Right atrium auricular region (tissue), 2 donors: Measurements from ENCODE around the gene RGMB. TPM values are rescaled to one million over a fixed set of nuclear protein-coding genes. Genes with fewer than 3 reads are reported as not detected.

Experiments used
- DNase-seq: peaks from one replicate; pipeline ENCODE4 v3.0.0-alpha.2; 2019; ENCODE audit warnings: low spot score
- H3K27ac ChIP-seq, 2 donors: fragments of 200-600 bp; sonication (generic); 1 replicate in 1 of 2; 2 replicates in 1 of 2; pipeline ENCODE4 v1.5.1; 2016 to 2019
- H3K27me3 ChIP-seq, 2 donors: fragments of 200-600 bp; sonication (generic); one replicate each; pipeline versions ENCODE4 v1.5.1 to v1.6.0; 2017 to 2019
- H3K36me3 ChIP-seq: fragments of 200-600 bp; sonication (generic); one replicate; pipeline ENCODE4 v1.5.1; 2016
- H3K4me1 ChIP-seq, 2 donors: fragments of 200-600 bp; sonication (generic); one replicate each; pipeline versions ENCODE4 v1.5.1 to v1.6.0; 2017 to 2019
- H3K4me3 ChIP-seq, 2 donors: fragments of 200-600 bp; sonication (generic); 1 replicate in 1 of 2; 2 replicates in 1 of 2; pipeline ENCODE4 v1.5.1; 2017 to 2019; ENCODE audit warnings: mild to moderate bottlenecking in 1 of 2, moderate library complexity in 1 of 2
- H3K9me3 ChIP-seq, 2 donors: fragments of 200-600 bp; sonication (generic); one replicate each; pipeline ENCODE4 v1.5.1; 2019
- total RNA-seq, 2 donors: library from RNA; depleted of rRNA; stranded (reverse); fragments of >200 nt; gene quantifications; one replicate each; pipeline ENCODE4 v1.1.0, GENCODE V29; 2016
- TF ChIP-seq, protein P1 (sequence below), 2 donors: fragments of 200-600 bp; sonication (generic); IDR thresholded peaks; one replicate each; pipeline ENCODE4 v1.5.1; 2019; ENCODE audit warnings: antibody characterized with exemption in 2 of 2

Gene RGMB
- total RNA-seq, 2 donors from 2014 or later, result 18.2 to 25.4 TPM

DNA sequence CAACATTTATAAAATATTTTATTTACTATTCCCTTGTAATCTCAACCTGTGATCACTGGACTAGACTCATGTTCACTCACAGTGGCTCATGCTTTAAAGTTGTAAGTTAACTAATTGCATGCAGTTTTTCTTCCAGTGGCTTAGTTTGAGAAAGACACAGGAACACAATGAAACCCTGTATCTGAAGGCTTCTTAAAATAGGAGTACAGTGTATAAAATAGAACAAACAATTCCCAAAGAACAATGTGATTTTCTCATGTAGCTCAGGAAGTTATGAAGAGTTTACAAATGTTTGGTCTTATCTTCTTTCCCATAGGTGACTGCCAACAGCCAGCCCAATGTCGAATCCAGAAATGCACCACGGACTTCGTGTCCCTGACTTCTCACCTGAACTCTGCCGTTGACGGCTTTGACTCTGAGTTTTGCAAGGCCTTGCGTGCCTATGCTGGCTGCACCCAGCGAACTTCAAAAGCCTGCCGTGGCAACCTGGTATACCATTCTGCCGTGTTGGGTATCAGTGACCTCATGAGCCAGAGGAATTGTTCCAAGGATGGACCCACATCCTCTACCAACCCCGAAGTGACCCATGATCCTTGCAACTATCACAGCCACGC is 5.9 kb downstream of the RGMB start:
- no peak for DNase-seq
- Histone ChIP-seq H3K27me3 (no peaks in the 10 kb centered on the region), H3K4me1 (peaks cover 0 to 33% of the 10 kb centered on the region in 2 donors), H3K27ac (no peak overlapping the region), H3K9me3 (no peaks in the 10 kb centered on the region), H3K4me3 (no peak overlapping the region), H3K36me3 (peaks cover 6% of the 10 kb centered on the region)
- TF ChIP-seq, protein P1, sequence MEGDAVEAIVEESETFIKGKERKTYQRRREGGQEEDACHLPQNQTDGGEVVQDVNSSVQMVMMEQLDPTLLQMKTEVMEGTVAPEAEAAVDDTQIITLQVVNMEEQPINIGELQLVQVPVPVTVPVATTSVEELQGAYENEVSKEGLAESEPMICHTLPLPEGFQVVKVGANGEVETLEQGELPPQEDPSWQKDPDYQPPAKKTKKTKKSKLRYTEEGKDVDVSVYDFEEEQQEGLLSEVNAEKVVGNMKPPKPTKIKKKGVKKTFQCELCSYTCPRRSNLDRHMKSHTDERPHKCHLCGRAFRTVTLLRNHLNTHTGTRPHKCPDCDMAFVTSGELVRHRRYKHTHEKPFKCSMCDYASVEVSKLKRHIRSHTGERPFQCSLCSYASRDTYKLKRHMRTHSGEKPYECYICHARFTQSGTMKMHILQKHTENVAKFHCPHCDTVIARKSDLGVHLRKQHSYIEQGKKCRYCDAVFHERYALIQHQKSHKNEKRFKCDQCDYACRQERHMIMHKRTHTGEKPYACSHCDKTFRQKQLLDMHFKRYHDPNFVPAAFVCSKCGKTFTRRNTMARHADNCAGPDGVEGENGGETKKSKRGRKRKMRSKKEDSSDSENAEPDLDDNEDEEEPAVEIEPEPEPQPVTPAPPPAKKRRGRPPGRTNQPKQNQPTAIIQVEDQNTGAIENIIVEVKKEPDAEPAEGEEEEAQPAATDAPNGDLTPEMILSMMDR (IDR thresholded peaks at IDR 0.05), result no peak

DNA sequence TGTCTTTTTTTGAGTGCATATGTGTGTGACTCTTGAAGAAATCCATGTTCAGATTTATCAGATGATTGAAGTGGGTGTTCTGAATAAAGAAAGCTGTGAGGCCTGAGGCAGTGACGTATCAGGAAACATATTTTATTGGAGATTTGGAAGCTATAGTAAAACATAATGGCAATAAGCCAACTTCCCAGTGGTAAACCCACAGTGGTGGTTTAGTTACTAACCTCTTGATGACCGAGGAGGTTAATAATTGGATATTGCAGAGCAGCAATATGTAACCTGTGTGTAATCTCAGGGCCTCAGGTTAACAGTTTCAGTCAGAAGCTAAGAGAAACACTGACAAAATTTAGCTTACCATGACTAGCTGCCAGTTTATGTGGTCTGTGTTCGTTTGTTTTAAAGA is 6.9 kb downstream of the RGMB start:
- Histone ChIP-seq H3K4me3 (no peak overlapping the region), H3K27ac (no peak overlapping the region), H3K4me1 (peaks cover 0 to 34% of the 10 kb centered on the region in 2 donors)

DNA sequence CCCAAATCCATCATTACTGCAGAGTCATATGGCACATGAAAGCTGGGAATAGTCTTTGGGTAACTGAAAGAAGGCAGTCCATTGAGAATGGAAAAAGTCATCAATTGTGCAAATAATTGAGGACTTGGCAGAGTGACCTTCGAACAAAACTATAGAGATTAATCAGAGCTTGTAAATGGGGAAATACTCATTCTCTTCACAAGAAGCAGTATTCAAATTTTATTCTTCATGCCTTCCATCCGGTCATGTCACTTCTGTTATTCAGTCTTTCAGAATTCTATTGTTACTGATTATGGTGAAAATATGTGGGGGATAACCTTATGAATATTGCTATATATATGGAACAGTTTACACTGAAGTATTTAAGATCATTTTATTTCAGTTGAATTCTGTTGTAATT is 8.1 kb downstream of the RGMB start:
- TF ChIP-seq, protein P1 (IDR thresholded peaks at IDR 0.05), result no peak
- Histone ChIP-seq H3K27me3 (no peaks in the 10 kb centered on the region), H3K4me1 (peaks cover 0 to 34% of the 10 kb centered on the region in 2 donors), H3K4me3 (no peak overlapping the region), H3K36me3 (peaks cover 6% of the 10 kb centered on the region), H3K27ac (no peak overlapping the region), H3K9me3 (no peaks in the 10 kb centered on the region)
- no peak for DNase-seq

More for the DNA sequence above, 6.9 kb downstream of the RGMB start:
- H3K36me3 ChIP-seq, result peaks cover 6% of the 10 kb centered on the region
- no peaks in the 10 kb centered on the region for H3K9me3 ChIP-seq
- no peak for DNase-seq
- TF ChIP-seq, protein P1 (IDR thresholded peaks at IDR 0.05), result no peak
- no peaks in the 10 kb centered on the region for H3K27me3 ChIP-seq

DNA sequence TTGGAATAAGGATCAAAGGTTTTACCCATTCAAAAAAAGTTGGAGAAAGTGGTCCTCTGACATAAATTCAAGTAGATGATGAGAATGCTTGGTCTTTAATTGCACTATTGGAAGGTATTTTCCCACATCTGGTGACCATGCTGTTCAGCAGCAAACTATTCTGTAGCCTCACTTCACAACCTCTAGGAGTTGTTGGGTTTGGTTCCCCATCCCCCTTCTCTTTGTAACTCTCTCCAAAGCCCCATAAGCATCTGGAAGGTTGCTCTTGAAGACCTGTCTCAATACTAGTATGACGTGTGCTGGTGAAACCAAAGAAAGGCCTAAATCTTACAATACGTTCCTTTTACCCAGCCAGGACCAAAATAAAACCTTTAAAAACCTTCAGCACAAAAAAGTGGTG is 8.5 kb downstream of the RGMB start:
- no peak overlapping the region for H3K27ac ChIP-seq
- peaks cover 6% of the 10 kb centered on the region for H3K36me3 ChIP-seq
- TF ChIP-seq, protein P1 (IDR thresholded peaks at IDR 0.05), result no peak

DNA sequence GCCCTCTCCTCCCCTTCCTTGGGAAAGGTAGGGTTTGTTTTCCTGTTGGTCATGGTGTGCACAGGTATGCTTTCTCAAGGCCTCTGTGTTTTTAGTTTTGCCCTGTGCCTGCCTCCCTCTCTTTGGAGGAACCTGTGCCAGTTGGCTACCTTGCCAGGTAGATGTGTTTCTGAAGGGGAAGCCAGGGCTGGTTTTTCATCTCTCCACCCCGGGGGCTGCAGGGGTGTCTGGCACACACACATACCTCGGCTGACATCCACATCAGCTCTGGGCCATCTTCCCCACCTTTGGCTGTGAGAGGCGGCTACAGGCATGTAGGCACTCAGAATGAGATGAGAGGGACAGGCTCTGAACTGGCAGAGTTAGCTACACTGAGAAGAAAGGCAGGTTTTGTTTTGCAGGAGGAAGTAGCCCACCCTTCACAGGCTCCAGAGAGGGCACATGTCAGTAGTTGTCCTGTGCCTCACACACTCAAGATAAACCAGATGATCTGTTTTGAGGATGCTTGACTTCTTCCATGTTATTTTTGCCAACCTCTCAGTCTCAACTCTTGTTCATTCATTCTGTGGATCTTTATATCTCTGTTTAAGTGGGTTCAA is 9.7 kb downstream of the RGMB start:
- peaks cover 0 to 44% of the 10 kb centered on the region in 2 donors for H3K4me1 ChIP-seq
- no peak overlapping the region for H3K27ac ChIP-seq
- peaks cover 6% of the 10 kb centered on the region for H3K36me3 ChIP-seq
- DNase-seq, result no peak
- no peaks in the 10 kb centered on the region for H3K27me3 ChIP-seq
- TF ChIP-seq, protein P1 (IDR thresholded peaks at IDR 0.05), result no peak
- H3K9me3 ChIP-seq, result no peaks in the 10 kb centered on the region
- H3K4me3 ChIP-seq, result no peak overlapping the region

More for the DNA sequence above, 8.5 kb downstream of the RGMB start:
- Histone ChIP-seq H3K9me3 (no peaks in the 10 kb centered on the region), H3K27me3 (no peaks in the 10 kb centered on the region), H3K4me1 (peaks cover 0 to 36% of the 10 kb centered on the region in 2 donors), H3K4me3 (no peak overlapping the region)
- DNase-seq, result no peak
